Ovary (tissue), 3 donors: ENCODE measurements around the gene ELL2.

Experiments used
- POLR2A ChIP-seq: fragments of 450-650 bp; IDR thresholded peaks from one replicate; pipeline ENCODE4 v1.6.1; 2017; ENCODE audit warnings: antibody characterized with exemption, mild to moderate bottlenecking, moderate library complexity
- TF ChIP-seq, protein P1 (sequence below), 3 donors: fragments of 450-650 bp in 2 of 3; fragments of 200-600 bp in 1 of 3; IDR thresholded peaks; one replicate each; pipeline versions ENCODE4 v1.5.1 to v1.8.0; 2016 to 2022; ENCODE audit warnings: antibody characterized with exemption in 3 of 3, mild to moderate bottlenecking in 1 of 3
- donor health status: DM: no; HTN: no; CAD: no.

DNA sequence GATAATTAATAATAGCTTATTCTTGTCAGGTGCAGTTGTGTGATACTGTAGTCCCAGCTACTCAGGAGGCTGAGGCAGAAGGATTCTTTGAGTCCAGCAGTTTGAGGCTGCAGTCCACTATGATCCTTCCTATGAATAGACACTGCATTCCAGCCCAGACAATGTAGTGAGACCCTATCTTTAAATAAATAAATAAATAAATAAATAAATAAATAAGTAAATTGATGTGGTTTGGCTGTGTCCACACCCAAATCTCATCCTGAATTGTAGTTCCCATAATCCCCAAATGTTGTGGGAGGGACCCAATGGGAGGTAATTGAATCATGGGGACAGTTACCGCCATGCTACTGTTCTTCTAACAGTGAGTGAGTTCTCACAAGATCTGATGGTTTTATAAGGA is 5.6 kb upstream of the ELL2 start:
- TF ChIP-seq, protein P1, sequence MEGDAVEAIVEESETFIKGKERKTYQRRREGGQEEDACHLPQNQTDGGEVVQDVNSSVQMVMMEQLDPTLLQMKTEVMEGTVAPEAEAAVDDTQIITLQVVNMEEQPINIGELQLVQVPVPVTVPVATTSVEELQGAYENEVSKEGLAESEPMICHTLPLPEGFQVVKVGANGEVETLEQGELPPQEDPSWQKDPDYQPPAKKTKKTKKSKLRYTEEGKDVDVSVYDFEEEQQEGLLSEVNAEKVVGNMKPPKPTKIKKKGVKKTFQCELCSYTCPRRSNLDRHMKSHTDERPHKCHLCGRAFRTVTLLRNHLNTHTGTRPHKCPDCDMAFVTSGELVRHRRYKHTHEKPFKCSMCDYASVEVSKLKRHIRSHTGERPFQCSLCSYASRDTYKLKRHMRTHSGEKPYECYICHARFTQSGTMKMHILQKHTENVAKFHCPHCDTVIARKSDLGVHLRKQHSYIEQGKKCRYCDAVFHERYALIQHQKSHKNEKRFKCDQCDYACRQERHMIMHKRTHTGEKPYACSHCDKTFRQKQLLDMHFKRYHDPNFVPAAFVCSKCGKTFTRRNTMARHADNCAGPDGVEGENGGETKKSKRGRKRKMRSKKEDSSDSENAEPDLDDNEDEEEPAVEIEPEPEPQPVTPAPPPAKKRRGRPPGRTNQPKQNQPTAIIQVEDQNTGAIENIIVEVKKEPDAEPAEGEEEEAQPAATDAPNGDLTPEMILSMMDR (IDR thresholded peaks at IDR 0.05), result no peak
- no peak for TF ChIP-seq POLR2A
